Muscle layer of colon (tissue), 2 donors: ENCODE measurements around the gene PCDHGA12.
A peak's percentile ranks its signal among the peaks of the same experiment; 100 is the strongest.
"Not testable (repeated sequence)": the region's sequence is repeated elsewhere in the genome, so short reads cannot be mapped to it uniquely, and the experiment has no call there.

Source experiments
- H3K27ac ChIP-seq: one replicate; pipeline ENCODE4 v1.7.0; 2013; ENCODE audit warnings: low read depth, mild to moderate bottlenecking, low read length, moderate library complexity
- H3K27me3 ChIP-seq, 2 donors: one replicate each; pipeline ENCODE4 v1.7.0; 2013; ENCODE audit warnings: low read length in 2 of 2, mild to moderate bottlenecking in 2 of 2; ENCODE audit not compliant: insufficient read depth in 2 of 2, control insufficient read depth in 1 of 2
- H3K36me3 ChIP-seq: one replicate; pipeline ENCODE4 v1.7.0; 2013; ENCODE audit warnings: mild to moderate bottlenecking, low read length; ENCODE audit not compliant: insufficient read depth
- H3K4me1 ChIP-seq: one replicate; pipeline ENCODE4 v1.7.0; 2013; ENCODE audit warnings: mild to moderate bottlenecking, low read length; ENCODE audit not compliant: insufficient read depth
- H3K4me3 ChIP-seq, 2 donors: one replicate each; pipeline ENCODE4 v1.7.0; 2013; ENCODE audit warnings: low read length in 2 of 2, low read depth in 1 of 2, mild to moderate bottlenecking in 1 of 2, moderate library complexity in 1 of 2
- H3K9ac ChIP-seq: one replicate; pipeline ENCODE4 v1.7.0; 2013; ENCODE audit warnings: low read length
- H3K9me3 ChIP-seq: one replicate; pipeline ENCODE4 v1.7.0; 2013; ENCODE audit warnings: mild to moderate bottlenecking, low read length
- donor health status: abdominal sarcoma.
- donor health status: Adenocarcinoma of cecum.

Gene PCDHGA12

GRCh38 chr5:141412854-141413539 is 17.3 kb upstream of the PCDHGA12 start, which contains the start of gene PCDHGA10:
TSS of gene PCDHGA10 (plus strand) at chr5:141412987. CDS start at chr5:141413176, 189 bp downstream.
- Histone ChIP-seq H3K9ac (no peak within 1 kb of the TSS), H3K27me3 (no peaks in the 10 kb centered on the region), H3K36me3 (no peaks in the 10 kb centered on the region), H3K27ac (no peak within 1 kb of the TSS), H3K9me3 (peaks cover 73% of the 10 kb centered on the region), H3K4me3 (peak within 1 kb of the TSS in 1 of 2 donors; percentile 51), H3K4me1 (no peaks in the 10 kb centered on the region)

DNA sequence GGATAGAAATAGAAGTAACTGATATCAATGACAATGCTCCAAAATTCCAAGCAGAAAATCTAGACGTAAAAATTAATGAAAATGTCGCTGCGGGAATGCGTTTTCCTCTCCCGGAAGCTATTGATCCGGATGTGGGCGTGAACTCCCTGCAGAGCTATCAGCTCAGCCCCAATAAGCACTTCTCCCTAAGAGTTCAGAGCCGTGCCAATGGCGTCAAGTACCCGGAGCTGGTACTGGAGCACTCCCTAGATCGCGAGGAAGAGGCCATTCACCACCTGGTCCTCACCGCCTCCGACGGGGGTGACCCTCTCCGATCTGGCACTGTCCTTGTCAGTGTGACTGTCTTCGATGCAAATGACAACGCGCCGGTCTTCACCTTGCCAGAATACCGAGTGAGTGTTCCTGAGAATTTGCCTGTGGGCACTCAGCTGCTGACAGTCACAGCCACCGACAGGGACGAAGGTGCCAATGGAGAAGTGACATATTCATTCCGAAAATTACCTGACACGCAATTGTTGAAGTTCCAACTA is 16.7 kb upstream of the PCDHGA12 start:
- H3K27ac ChIP-seq: no peak overlapping the region
- no peaks in the 10 kb centered on the region for H3K27me3 ChIP-seq
- H3K4me1 ChIP-seq: no peaks in the 10 kb centered on the region
- no peak overlapping the region for H3K9ac ChIP-seq
- H3K4me3 ChIP-seq: peak overlapping the region in 1 of 2 donors; percentile 51
- H3K36me3 ChIP-seq: no peaks in the 10 kb centered on the region
- peaks cover 73% of the 10 kb centered on the region for H3K9me3 ChIP-seq

- H3K4me1 ChIP-seq, H3K27me3 ChIP-seq, H3K27ac ChIP-seq, H3K4me3 ChIP-seq, H3K36me3 ChIP-seq, H3K9ac ChIP-seq: not testable (repeated sequence)
- H3K9me3 ChIP-seq: peaks cover 73% of the 10 kb centered on the region
Observed at GRCh38 chr5:141414548-141415274, 15.6 kb upstream of the PCDHGA12 start.

- H3K9me3 ChIP-seq: peaks cover 73% of the 10 kb centered on the region
- H3K4me3 ChIP-seq, H3K4me1 ChIP-seq, H3K36me3 ChIP-seq, H3K9ac ChIP-seq, H3K27me3 ChIP-seq, H3K27ac ChIP-seq: not testable (repeated sequence)
Observed at GRCh38 chr5:141415275-141415618, 15.1 kb upstream of the PCDHGA12 start.

GRCh38 chr5:141417494-141418172 is 12.7 kb upstream of the PCDHGA12 start, which contains the start of gene PCDHGB7:
TSS of gene PCDHGB7 (plus strand) at chr5:141417677. CDS start at chr5:141417860, 183 bp downstream.
- not testable (repeated sequence) for H3K9ac ChIP-seq, H3K36me3 ChIP-seq, H3K27ac ChIP-seq, H3K27me3 ChIP-seq, H3K4me1 ChIP-seq
- H3K9me3 ChIP-seq: peaks cover 74% of the 10 kb centered on the region
- H3K4me3 ChIP-seq: peak within 1 kb of the TSS; percentile 39 to 47

DNA sequence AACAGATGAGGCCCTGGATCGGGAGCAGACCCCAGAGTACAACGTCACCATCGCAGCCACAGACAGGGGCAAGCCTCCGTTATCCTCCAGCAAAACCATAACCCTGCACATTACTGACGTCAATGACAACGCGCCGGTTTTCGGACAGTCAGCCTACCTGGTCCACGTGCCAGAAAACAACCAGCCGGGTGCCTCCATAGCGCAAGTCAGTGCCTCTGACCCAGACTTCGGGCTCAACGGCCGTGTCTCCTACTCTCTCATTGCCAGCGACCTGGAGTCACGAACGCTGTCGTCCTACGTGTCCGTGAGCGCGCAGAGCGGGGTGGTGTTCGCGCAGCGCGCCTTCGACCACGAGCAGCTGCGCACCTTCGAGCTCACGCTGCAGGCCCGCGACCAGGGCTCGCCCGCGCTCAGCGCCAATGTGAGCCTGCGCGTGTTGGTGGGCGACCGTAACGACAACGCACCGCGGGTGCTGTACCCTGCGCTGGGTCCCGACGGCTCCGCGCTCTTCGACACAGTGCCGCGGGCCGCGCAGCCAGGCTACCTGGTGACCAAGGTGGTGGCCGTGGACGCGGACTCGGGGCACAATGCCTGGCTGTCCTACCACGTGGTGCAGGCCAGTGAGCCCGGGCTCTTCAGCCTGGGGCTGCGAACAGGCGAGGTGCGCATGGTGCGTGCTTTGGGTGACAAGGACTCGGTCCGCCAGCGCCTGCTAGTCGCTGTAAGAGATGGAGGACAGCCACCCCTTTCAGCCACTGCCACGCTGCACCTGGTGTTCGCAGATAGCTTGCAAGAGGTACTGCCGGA is 11.0 kb upstream of the PCDHGA12 start:
- Histone ChIP-seq H3K36me3 (no peaks in the 10 kb centered on the region), H3K27me3 (no peaks in the 10 kb centered on the region), H3K9me3 (peaks cover 69% of the 10 kb centered on the region), H3K4me3 (peak overlapping the region in 1 of 2 donors; percentile 39), H3K27ac (no peak overlapping the region), H3K9ac (no peak overlapping the region), H3K4me1 (no peaks in the 10 kb centered on the region)

GRCh38 chr5:141420855-141421488 is 9.3 kb upstream of the PCDHGA12 start, which contains the start of gene PCDHGA11:
TSS of gene PCDHGA11 (plus strand) at chr5:141421051. CDS start at chr5:141421228, 177 bp downstream.
- Histone ChIP-seq H3K4me3 (peak within 1 kb of the TSS in 1 of 2 donors; percentile 51), H3K4me1 (no peaks in the 10 kb centered on the region), H3K27ac (no peak within 1 kb of the TSS), H3K27me3 (no peaks in the 10 kb centered on the region), H3K9ac (no peak within 1 kb of the TSS), H3K9me3 (peaks cover 73% of the 10 kb centered on the region), H3K36me3 (no peaks in the 10 kb centered on the region)

DNA sequence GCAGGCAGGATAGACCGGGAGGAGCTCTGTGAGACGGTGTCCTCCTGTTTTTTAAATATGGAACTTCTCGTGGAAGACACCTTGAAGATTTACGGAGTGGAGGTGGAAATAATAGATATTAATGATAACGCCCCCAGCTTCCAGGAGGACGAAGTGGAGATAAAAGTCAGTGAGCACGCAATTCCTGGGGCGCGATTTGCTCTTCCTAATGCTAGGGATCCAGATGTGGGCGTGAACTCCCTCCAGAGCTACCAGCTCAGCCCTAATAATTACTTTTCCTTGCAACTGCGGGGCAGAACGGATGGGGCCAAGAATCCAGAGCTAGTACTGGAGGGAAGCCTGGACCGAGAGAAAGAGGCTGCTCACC is 8.8 kb upstream of the PCDHGA12 start:
- no peaks in the 10 kb centered on the region for H3K27me3 ChIP-seq
- H3K4me1 ChIP-seq: no peaks in the 10 kb centered on the region
- no peaks in the 10 kb centered on the region for H3K36me3 ChIP-seq
- H3K9ac ChIP-seq: no peak overlapping the region
- peaks cover 74% of the 10 kb centered on the region for H3K9me3 ChIP-seq
- peak overlapping the region in 1 of 2 donors; percentile 51 for H3K4me3 ChIP-seq
- H3K27ac ChIP-seq: no peak overlapping the region

- H3K9me3 ChIP-seq: peaks cover 81% of the 10 kb centered on the region
- no peaks in the 10 kb centered on the region for H3K36me3 ChIP-seq
- H3K4me3 ChIP-seq: peak overlapping the region; percentile 14 to 28
- H3K9ac ChIP-seq: no peak overlapping the region
- H3K27me3 ChIP-seq: no peaks in the 10 kb centered on the region
- no peak overlapping the region for H3K27ac ChIP-seq
- no peaks in the 10 kb centered on the region for H3K4me1 ChIP-seq
Observed at GRCh38 chr5:141422742-141423291, 7.5 kb upstream of the PCDHGA12 start.

- Histone ChIP-seq H3K27ac (no peak overlapping the region), H3K9me3 (peaks cover 65% of the 10 kb centered on the region), H3K9ac (no peak overlapping the region), H3K4me3 (peak overlapping the region; percentile 3 to 32), H3K36me3 (no peaks in the 10 kb centered on the region), H3K27me3 (no peaks in the 10 kb centered on the region), H3K4me1 (no peaks in the 10 kb centered on the region)
Observed at GRCh38 chr5:141427783-141428426, 2.4 kb upstream of the PCDHGA12 start.
